HEK293 (cell line): ENCODE data around the gene MAGI1.

Experiments used
- EGR2 ChIP-seq: fragments of 450-650 bp; formaldehyde crosslinking; IDR thresholded peaks from 2 replicates; pipeline ENCODE4 v1.5.1; 2016; ENCODE audit warnings: low read depth, missing biosample characterization, missing genetic modification characterization
- ELK4 ChIP-seq: IDR thresholded peaks from 2 replicates; pipeline ENCODE4 v1.6.1; 2011; ENCODE audit warnings: mild to moderate bottlenecking, low read depth, low read length, borderline replicate concordance
- IKZF3 ChIP-seq: fragments of 450-650 bp; IDR thresholded peaks from 2 replicates; pipeline ENCODE4 v1.5.0; 2018; ENCODE audit warnings: missing biosample characterization, mild to moderate bottlenecking, missing genetic modification characterization, moderate library complexity
- KLF1 ChIP-seq: fragments of 450-650 bp; formaldehyde crosslinking; IDR thresholded peaks from 2 replicates; pipeline ENCODE4 v1.5.1; 2016; ENCODE audit warnings: missing biosample characterization, missing genetic modification characterization
- MYNN ChIP-seq: fragments of 450-650 bp; formaldehyde crosslinking; IDR thresholded peaks from 2 replicates; pipeline ENCODE4 v1.5.1; 2016; ENCODE audit warnings: missing biosample characterization, missing genetic modification characterization, borderline replicate concordance
- PATZ1 ChIP-seq: fragments of 450-650 bp; formaldehyde crosslinking; IDR thresholded peaks from 2 replicates; pipeline ENCODE4 v1.5.1; 2016; ENCODE audit warnings: missing biosample characterization, missing genetic modification characterization
- SP3 ChIP-seq: fragments of 450-650 bp; formaldehyde crosslinking; IDR thresholded peaks from 2 replicates; pipeline ENCODE4 v1.5.1; 2016; ENCODE audit warnings: missing biosample characterization, missing genetic modification characterization
- WT1 ChIP-seq: fragments of 450-650 bp; formaldehyde crosslinking; IDR thresholded peaks from 2 replicates; pipeline ENCODE4 v1.5.1; 2016; ENCODE audit warnings: missing biosample characterization, missing genetic modification characterization
- YY1 ChIP-seq: fragments of 450-650 bp; formaldehyde crosslinking; IDR thresholded peaks from 2 replicates; pipeline ENCODE4 v1.5.1; 2018; ENCODE audit warnings: missing biosample characterization, missing genetic modification characterization
- ZBTB17 ChIP-seq: fragments of 450-650 bp; formaldehyde crosslinking; IDR thresholded peaks from 2 replicates; pipeline ENCODE4 v1.5.1; 2016; ENCODE audit warnings: missing biosample characterization, missing genetic modification characterization
- ZBTB44 ChIP-seq: fragments of 450-650 bp; IDR thresholded peaks from 2 replicates; pipeline ENCODE4 v1.5.1; 2018; ENCODE audit warnings: missing biosample characterization, mild to moderate bottlenecking, missing genetic modification characterization
- ZBTB49 ChIP-seq: fragments of 450-650 bp; formaldehyde crosslinking; IDR thresholded peaks from 2 replicates; pipeline ENCODE4 v1.5.1; 2016; ENCODE audit warnings: missing biosample characterization, missing genetic modification characterization, low read depth
- ZFP69B ChIP-seq: fragments of 450-650 bp; formaldehyde crosslinking; IDR thresholded peaks from 2 replicates; pipeline ENCODE4 v1.5.1; 2016; ENCODE audit warnings: missing biosample characterization, missing genetic modification characterization
- ZNF19 ChIP-seq: fragments of 450-650 bp; formaldehyde crosslinking; IDR thresholded peaks from 2 replicates; pipeline ENCODE4; 2016; ENCODE audit warnings: missing biosample characterization, missing genetic modification characterization, low read depth
- ZNF202 ChIP-seq: fragments of 450-650 bp; formaldehyde crosslinking; IDR thresholded peaks from 2 replicates; pipeline ENCODE4 v1.5.1; 2016; ENCODE audit warnings: missing biosample characterization, missing genetic modification characterization, borderline replicate concordance
- ZNF211 ChIP-seq: fragments of 450-650 bp; formaldehyde crosslinking; IDR thresholded peaks from 2 replicates; pipeline ENCODE4 v1.5.1; 2016; ENCODE audit warnings: low read depth, missing biosample characterization, missing genetic modification characterization
- ZNF214 ChIP-seq: fragments of 450-650 bp; formaldehyde crosslinking; IDR thresholded peaks from 2 replicates; pipeline ENCODE4 v1.5.1; 2017; ENCODE audit warnings: missing biosample characterization, mild to moderate bottlenecking, missing genetic modification characterization, borderline replicate concordance
- ZNF266 ChIP-seq: fragments of 450-650 bp; formaldehyde crosslinking; IDR thresholded peaks from 2 replicates; pipeline ENCODE4 v1.5.1; 2016; ENCODE audit warnings: missing biosample characterization, missing genetic modification characterization, low read depth
- ZNF366 ChIP-seq: fragments of 450-650 bp; formaldehyde crosslinking; conservative IDR thresholded peaks from 2 replicates; pipeline ENCODE4 v1.5.1; 2016; ENCODE audit warnings: missing biosample characterization, missing genetic modification characterization
- ZNF510 ChIP-seq: fragments of 450-650 bp; formaldehyde crosslinking; IDR thresholded peaks from 2 replicates; pipeline ENCODE4 v1.5.1; 2018; ENCODE audit warnings: mild to moderate bottlenecking, missing genetic modification characterization, missing biosample characterization; ENCODE audit not compliant: insufficient replicate concordance
- ZNF521 ChIP-seq: fragments of 450-650 bp; formaldehyde crosslinking; IDR thresholded peaks from 2 replicates; pipeline ENCODE4 v1.5.1; 2017; ENCODE audit warnings: missing biosample characterization, mild to moderate bottlenecking, missing genetic modification characterization
- ZNF529 ChIP-seq: fragments of 450-650 bp; formaldehyde crosslinking; IDR thresholded peaks from 2 replicates; pipeline ENCODE4 v1.5.1; 2017; ENCODE audit warnings: missing genetic modification characterization, missing biosample characterization; ENCODE audit not compliant: insufficient replicate concordance
- ZNF558 ChIP-seq: fragments of 450-650 bp; formaldehyde crosslinking; IDR thresholded peaks from 2 replicates; pipeline ENCODE4 v1.5.1; 2016; ENCODE audit warnings: missing biosample characterization, missing genetic modification characterization
- ZNF585B ChIP-seq: fragments of 450-650 bp; formaldehyde crosslinking; IDR thresholded peaks from 2 replicates; pipeline ENCODE4 v1.5.1; 2016; ENCODE audit warnings: missing biosample characterization, missing genetic modification characterization
- ZNF621 ChIP-seq: fragments of 450-650 bp; formaldehyde crosslinking; IDR thresholded peaks from 2 replicates; pipeline ENCODE4 v1.5.1; 2017; ENCODE audit warnings: missing biosample characterization, missing genetic modification characterization
- ZNF626 ChIP-seq: fragments of 450-650 bp; sonication (Bioruptor Pico); formaldehyde crosslinking; IDR thresholded peaks from 2 replicates; pipeline ENCODE4 v1.5.1; 2018; ENCODE audit warnings: missing biosample characterization, missing genetic modification characterization, inconsistent platforms
- ZNF747 ChIP-seq: fragments of 450-650 bp; formaldehyde crosslinking; IDR thresholded peaks from 2 replicates; pipeline ENCODE4 v1.5.1; 2016; ENCODE audit warnings: missing biosample characterization, missing genetic modification characterization
- ZNF768 ChIP-seq: fragments of 450-650 bp; formaldehyde crosslinking; IDR thresholded peaks from 2 replicates; pipeline ENCODE4 v1.5.1; 2018; ENCODE audit warnings: missing biosample characterization, mild to moderate bottlenecking, missing genetic modification characterization
- ZSCAN18 ChIP-seq: fragments of 450-650 bp; formaldehyde crosslinking; IDR thresholded peaks from 2 replicates; pipeline ENCODE4 v1.5.1; 2016; ENCODE audit warnings: missing biosample characterization, missing genetic modification characterization
- ZSCAN4 ChIP-seq: fragments of 450-650 bp; formaldehyde crosslinking; IDR thresholded peaks from 2 replicates; pipeline ENCODE4 v1.5.1; 2017; ENCODE audit warnings: missing biosample characterization, missing genetic modification characterization

Gene MAGI1

GRCh38 chr3:66038726-66039589 lies at the start of gene MAGI1 (continued):
- TF ChIP-seq ZBTB17 (tag by site-specific recombination): peak; percentile 35; the same call in 1 of the 2 replicates
- TF ChIP-seq ZSCAN4 (tag by site-specific recombination): no peak
- no peak for TF ChIP-seq ZSCAN18 (tag by site-specific recombination)
- no peak for TF ChIP-seq ELK4
- TF ChIP-seq ZNF558 (tag by site-specific recombination): no peak
- peak; percentile 64; the same call in 1 of the 2 replicates for TF ChIP-seq ZBTB44 (tag by site-specific recombination)
- no peak for TF ChIP-seq ZNF266 (tag by site-specific recombination)
- peak; percentile 56 for TF ChIP-seq ZFP69B (tag by site-specific recombination)
- peak; percentile 92 for TF ChIP-seq IKZF3 (tag by site-specific recombination)
- TF ChIP-seq ZNF768 (tag by site-specific recombination): no peak
- no peak for TF ChIP-seq MYNN (tag by site-specific recombination)
- TF ChIP-seq WT1 (tag by site-specific recombination): no peak
- TF ChIP-seq ZNF19 (tag by site-specific recombination): no peak
- TF ChIP-seq YY1 (tag by site-specific recombination): no peak
- no peak for TF ChIP-seq ZNF529
- no peak for TF ChIP-seq ZNF626 (tag by site-specific recombination)
- TF ChIP-seq PATZ1 (tag by site-specific recombination): peak; percentile 93
- TF ChIP-seq ZNF621 (tag by site-specific recombination): no peak
- TF ChIP-seq SP3: peak; percentile 56
- no peak for TF ChIP-seq ZBTB49 (tag by site-specific recombination)
- TF ChIP-seq ZNF214 (tag by site-specific recombination): no peak
- TF ChIP-seq EGR2 (tag by site-specific recombination): no peak
- TF ChIP-seq ZNF747 (tag by site-specific recombination): no peak
- no peak for TF ChIP-seq ZNF585B
- no peak; the same call in none of the 2 replicates for TF ChIP-seq ZNF366
- no peak for TF ChIP-seq ZNF521 (tag by site-specific recombination)
- peak; percentile 16; the same call in 1 of the 2 replicates for TF ChIP-seq KLF1 (tag by site-specific recombination)
- TF ChIP-seq ZNF211 (tag by site-specific recombination): no peak
- TF ChIP-seq ZNF202 (tag by site-specific recombination): no peak
- TF ChIP-seq ZNF510 (tag by site-specific recombination): no peak
